Keratinocyte (primary cell): ENCODE data around the gene ATP8A2. TPM values are rescaled to one million over a fixed set of nuclear protein-coding genes. Genes with fewer than 3 reads are reported as not detected.

ENCODE experiments used
- DNase-seq: peaks from one replicate; pipeline ENCODE4 v3.0.0-alpha.2; 2011; ENCODE audit warnings: low read depth, missing footprints, low spot score
- FAIRE-seq: peaks from 2 replicates; lab custom pipeline; 2011; peaks lifted over from hg19 to GRCh38; lab: Jason Lieb, UNC
- H2AFZ ChIP-seq: 2 replicates; pipeline ENCODE4 v1.6.0; 2012; ENCODE audit warnings: low read length, control low read depth, inconsistent platforms; ENCODE audit not compliant: control insufficient read depth
- H3K27ac ChIP-seq: 2 replicates; pipeline ENCODE4 v1.5.1; 2011; ENCODE audit warnings: low read length; ENCODE audit not compliant: control insufficient read depth, insufficient read depth
- H3K27me3 ChIP-seq: 3 replicates; pipeline ENCODE4 v1.6.0; 2011; ENCODE audit warnings: low read length; ENCODE audit not compliant: control insufficient read depth, insufficient read depth; ENCODE audit errors: extremely low read depth
- H3K36me3 ChIP-seq, 2 experiments: 2 replicates in 1 of 2; 3 replicates in 1 of 2; pipeline ENCODE4 v1.5.1; 2011; ENCODE audit warnings: low read length in 2 of 2, mild to moderate bottlenecking in 1 of 2; ENCODE audit not compliant: control insufficient read depth in 2 of 2, insufficient read depth in 2 of 2; ENCODE audit errors: extremely low read depth in 1 of 2
- H3K4me1 ChIP-seq: 3 replicates; pipeline ENCODE4 v1.5.1; 2011; ENCODE audit warnings: low read length; ENCODE audit not compliant: control insufficient read depth, insufficient read depth; ENCODE audit errors: extremely low read depth
- H3K4me2 ChIP-seq: 3 replicates; pipeline ENCODE4 v1.6.0; 2011; ENCODE audit warnings: low read depth, low read length; ENCODE audit not compliant: control insufficient read depth, insufficient read depth; ENCODE audit errors: extremely low read depth
- H3K4me3 ChIP-seq, 3 experiments: fragments of 200-600 bp in 1 of 3; sonication (generic) in 1 of 3; 2 replicates in 2 of 3; 3 replicates in 1 of 3; pipeline ENCODE4 v1.5.1; 2011 to 2016; ENCODE audit warnings: low read length in 3 of 3, mild to moderate bottlenecking in 3 of 3, control low read depth in 2 of 3, inconsistent platforms in 1 of 3, low read depth in 1 of 3, mixed read lengths in 1 of 3, mixed run types in 1 of 3, moderate library complexity in 1 of 3; ENCODE audit not compliant: control insufficient read depth in 2 of 3, insufficient read depth in 2 of 3; ENCODE audit errors: extremely low read depth in 1 of 3
- H3K79me2 ChIP-seq: 2 replicates; pipeline ENCODE4 v1.6.0; 2012; ENCODE audit warnings: low read length; ENCODE audit not compliant: control insufficient read depth, insufficient read depth
- H3K9ac ChIP-seq: 3 replicates; pipeline ENCODE4 v1.6.0; 2011; ENCODE audit warnings: low read length; ENCODE audit not compliant: control insufficient read depth, insufficient read depth; ENCODE audit errors: extremely low read depth
- H3K9me1 ChIP-seq: 3 replicates; pipeline ENCODE4 v1.6.0; 2011; ENCODE audit warnings: low read length; ENCODE audit not compliant: control insufficient read depth, insufficient read depth; ENCODE audit errors: extremely low read depth
- H3K9me3 ChIP-seq: 2 replicates; pipeline ENCODE4 v1.5.1; 2012; ENCODE audit warnings: low read depth, low read length; ENCODE audit not compliant: control insufficient read depth
- H4K20me1 ChIP-seq: 3 replicates; pipeline ENCODE4 v1.6.0; 2011; ENCODE audit warnings: low read length; ENCODE audit not compliant: control insufficient read depth, insufficient read depth; ENCODE audit errors: extremely low read depth
- EZH2 ChIP-seq: IDR thresholded peaks from one replicate; pipeline ENCODE4 v1.6.1; 2012; ENCODE audit warnings: inconsistent platforms, mild to moderate bottlenecking, low read length, moderate library complexity
- dilution Hi-C: fragments of 300-500 bp; cut with MboI; formaldehyde crosslinking; loops from one replicate; pipeline ENCODE4 v1.7.0; 2020; ENCODE audit warnings: low sequenced_read_pairs; ENCODE audit not compliant: extremely low pct_ligation_motif_present
- polyA plus RNA-seq, 5 experiments: library from polyadenylated mRNA; depleted of rRNA in 3 of 5; stranded (reverse) in 3 of 5; stranded (forward) in 1 of 5; unstranded in 1 of 5; fragments of >200 nt; gene quantifications; 1 replicate in 1 of 5; 2 replicates in 3 of 5; 3 replicates in 1 of 5; pipeline versions ENCODE4 v1.2.1 to v1.2.3, GENCODE V29; 2011 to 2012; ENCODE audit warnings: missing spikeins in 2 of 5, low read depth in 1 of 5, low replicate concordance in 1 of 5
- TF ChIP-seq, protein P1 (sequence below), 3 experiments: IDR thresholded peaks in 1 of 3; conservative IDR thresholded peaks in 1 of 3; optimal IDR thresholded peaks in 1 of 3; 2 replicates in 2 of 3; 3 replicates in 1 of 3; pipeline versions ENCODE3 to v1.5.1; 2011; ENCODE audit warnings: low read length in 3 of 3, mild to moderate bottlenecking in 3 of 3, moderate library complexity in 2 of 3, control low read depth in 1 of 3, inconsistent platforms in 1 of 3; ENCODE audit not compliant: insufficient read depth in 2 of 3; ENCODE audit errors: extremely low read depth in 1 of 3

ATP8A2 gene
- polyA plus RNA-seq, 1 donor (not counting 4 experiments of a cell fraction or from before 2014, with no cell fraction given): 0.16 TPM

DNA sequence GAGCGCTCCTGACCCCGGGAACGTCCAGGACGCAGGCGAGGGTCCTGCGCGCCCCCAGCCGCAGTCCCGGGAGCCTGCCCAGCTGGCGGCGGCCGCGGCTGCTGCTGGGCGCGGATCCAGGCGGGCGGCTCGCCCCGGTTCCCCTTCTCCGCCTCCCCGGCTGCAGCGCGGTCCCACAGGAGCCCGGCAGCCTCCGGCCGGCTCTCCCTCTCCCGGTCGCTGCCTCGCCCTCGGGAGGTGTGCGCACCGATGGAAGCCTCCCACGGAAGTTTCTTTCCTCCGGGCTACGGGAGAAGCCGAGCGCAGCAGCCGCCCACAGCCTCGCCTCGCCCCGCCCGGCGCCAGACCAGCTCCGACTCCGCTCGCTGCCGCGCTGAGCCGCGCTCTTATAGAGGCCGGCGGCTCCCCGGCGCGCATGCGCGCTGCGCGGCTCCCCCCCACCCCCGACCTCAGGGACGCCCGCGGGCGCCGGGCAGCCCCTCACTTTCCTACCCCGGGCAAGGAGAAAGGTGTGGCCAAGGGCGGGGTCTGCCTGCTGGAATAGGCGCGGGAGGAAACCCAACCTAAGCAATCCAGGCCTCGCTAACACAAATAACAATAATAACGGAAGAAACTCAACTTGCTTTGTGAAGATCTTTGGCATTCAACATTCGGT is 680.0 kb downstream of the ATP8A2 start, which contains the start of gene SHISA2:
TSS of gene SHISA2 (minus strand) at position 360 of the 655 bp plus-strand sequence. CDS start 1,041 bp downstream, outside the sequence.
- no peaks in the 10 kb centered on the region for H4K20me1 ChIP-seq
- H3K4me3 ChIP-seq: peak within 1 kb of the TSS; percentile 19 to 59 (median 51)
- no peaks in the 10 kb centered on the region for H3K79me2 ChIP-seq
- peak within 1 kb of the TSS; percentile 69 for H3K4me2 ChIP-seq
- H2AFZ ChIP-seq: peak within 1 kb of the TSS; percentile 46
- H3K36me3 ChIP-seq: no peaks in the 10 kb centered on the region
- DNase-seq (no peak), FAIRE-seq (no peak)
- TF ChIP-seq EZH2: no peak
- TF ChIP-seq, protein P1, sequence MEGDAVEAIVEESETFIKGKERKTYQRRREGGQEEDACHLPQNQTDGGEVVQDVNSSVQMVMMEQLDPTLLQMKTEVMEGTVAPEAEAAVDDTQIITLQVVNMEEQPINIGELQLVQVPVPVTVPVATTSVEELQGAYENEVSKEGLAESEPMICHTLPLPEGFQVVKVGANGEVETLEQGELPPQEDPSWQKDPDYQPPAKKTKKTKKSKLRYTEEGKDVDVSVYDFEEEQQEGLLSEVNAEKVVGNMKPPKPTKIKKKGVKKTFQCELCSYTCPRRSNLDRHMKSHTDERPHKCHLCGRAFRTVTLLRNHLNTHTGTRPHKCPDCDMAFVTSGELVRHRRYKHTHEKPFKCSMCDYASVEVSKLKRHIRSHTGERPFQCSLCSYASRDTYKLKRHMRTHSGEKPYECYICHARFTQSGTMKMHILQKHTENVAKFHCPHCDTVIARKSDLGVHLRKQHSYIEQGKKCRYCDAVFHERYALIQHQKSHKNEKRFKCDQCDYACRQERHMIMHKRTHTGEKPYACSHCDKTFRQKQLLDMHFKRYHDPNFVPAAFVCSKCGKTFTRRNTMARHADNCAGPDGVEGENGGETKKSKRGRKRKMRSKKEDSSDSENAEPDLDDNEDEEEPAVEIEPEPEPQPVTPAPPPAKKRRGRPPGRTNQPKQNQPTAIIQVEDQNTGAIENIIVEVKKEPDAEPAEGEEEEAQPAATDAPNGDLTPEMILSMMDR (optimal IDR thresholded peaks at IDR 0.05 in 1 of 3, IDR thresholded peaks at IDR 0.05 in 1 of 3, conservative IDR thresholded peaks at IDR 0.05 in 1 of 3; ENCODE audit: extremely low read depth in 1 of 3, insufficient read depth in 2 of 3, low read length in 3 of 3): no peak
- no peak within 1 kb of the TSS for H3K27ac ChIP-seq
- dilution Hi-C loops: no loop called here
- no peaks in the 10 kb centered on the region for H3K9me1 ChIP-seq
- no peak within 1 kb of the TSS for H3K9ac ChIP-seq
- no peaks in the 10 kb centered on the region for H3K9me3 ChIP-seq
- peaks cover 8% of the 10 kb centered on the region for H3K4me1 ChIP-seq
- peaks cover 48% of the 10 kb centered on the region for H3K27me3 ChIP-seq

DNA sequence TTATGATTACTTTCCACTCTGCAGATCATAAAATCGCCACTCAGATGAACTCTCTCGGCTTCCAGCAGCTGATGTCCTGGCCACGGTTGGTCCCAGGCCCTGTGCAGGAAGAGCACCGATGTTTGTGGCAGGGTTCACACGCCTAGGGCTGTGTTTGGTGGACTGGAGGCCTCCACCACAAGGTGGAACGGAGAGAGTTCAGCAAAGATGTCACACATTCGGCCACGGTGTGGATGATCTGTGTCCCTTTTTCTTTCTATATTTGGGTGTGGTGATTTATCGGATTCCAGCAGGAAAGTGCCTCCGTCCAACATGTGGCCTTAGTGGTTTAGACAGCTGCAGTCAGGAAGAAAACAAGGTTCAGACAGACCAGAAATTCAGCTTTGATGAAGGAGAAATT is 680.6 kb downstream of the ATP8A2 start:
- Histone ChIP-seq H3K9ac (no peak overlapping the region), H3K79me2 (no peaks in the 10 kb centered on the region), H3K4me3 (peak overlapping the region in 2 of 3 experiments; percentile 46 to 59), H3K27me3 (peaks cover 46% of the 10 kb centered on the region), H3K9me1 (no peaks in the 10 kb centered on the region), H3K4me1 (peaks cover 8% of the 10 kb centered on the region), H3K4me2 (peak overlapping the region; percentile 69), H2AFZ (no peak overlapping the region), H3K36me3 (no peaks in the 10 kb centered on the region), H3K9me3 (no peaks in the 10 kb centered on the region), H4K20me1 (no peaks in the 10 kb centered on the region), H3K27ac (no peak overlapping the region)
- TF ChIP-seq EZH2: no peak
- TF ChIP-seq, protein P1 (optimal IDR thresholded peaks at IDR 0.05 in 1 of 3, IDR thresholded peaks at IDR 0.05 in 1 of 3, conservative IDR thresholded peaks at IDR 0.05 in 1 of 3; ENCODE audit: extremely low read depth in 1 of 3, insufficient read depth in 2 of 3, low read length in 3 of 3): no peak
- dilution Hi-C loops: no loop called here
- no peak for DNase-seq
- FAIRE-seq: no peak
